HG03469 (cell line): ENCODE measurements around the gene PIGM.

Experiments
- ATAC-seq: cut with Tn5 transposase; IDR thresholded peaks from one replicate; pipeline ENCODE4 v1.9.1; 2021; ENCODE audit warnings: mild to moderate bottlenecking, moderate library complexity, moderate number of reproducible peaks; ENCODE audit not compliant: unreplicated experiment

Gene PIGM

GRCh38 chr1:159992161-159992560, 39.6 kb downstream of the PIGM start:
- ATAC-seq, result no peak

GRCh38 chr1:159991513-159991912, 40.3 kb downstream of the PIGM start:
- ATAC-seq, result no peak

GRCh38 chr1:159990005-159990404, 41.8 kb downstream of the PIGM start:
- no peak for ATAC-seq

- no peak for ATAC-seq
Observed at GRCh38 chr1:159989581-159989980, 42.2 kb downstream of the PIGM start.

GRCh38 chr1:159988006-159988405, 43.8 kb downstream of the PIGM start:
- no peak for ATAC-seq

GRCh38 chr1:159987186-159987585, 44.6 kb downstream of the PIGM start:
- ATAC-seq, result no peak

- no peak for ATAC-seq
Observed at GRCh38 chr1:159986531-159986930, 45.3 kb downstream of the PIGM start.

- no peak for ATAC-seq
Observed at GRCh38 chr1:159986093-159986492, 45.7 kb downstream of the PIGM start.

- no peak for ATAC-seq
Observed at GRCh38 chr1:159985473-159985872, 46.3 kb downstream of the PIGM start.

GRCh38 chr1:159983681-159984080, 48.1 kb downstream of the PIGM start:
- ATAC-seq, result no peak

- no peak for ATAC-seq
Observed at GRCh38 chr1:159982280-159982679, 49.5 kb downstream of the PIGM start.

- no peak for ATAC-seq
Observed at GRCh38 chr1:159981351-159982055, 50.3 kb downstream of the PIGM start.

- ATAC-seq, result no peak
Observed at GRCh38 chr1:159980786-159981185, 51.0 kb downstream of the PIGM start.

GRCh38 chr1:159980076-159980475, 51.7 kb downstream of the PIGM start:
- ATAC-seq, result no peak

- no peak for ATAC-seq
Observed at GRCh38 chr1:159979257-159979656, 52.5 kb downstream of the PIGM start.

GRCh38 chr1:159978107-159978398, 53.7 kb downstream of the PIGM start:
- no peak for ATAC-seq

GRCh38 chr1:159977364-159978106, 54.3 kb downstream of the PIGM start:
- ATAC-seq, result no peak
